HG03060 (cell line): ENCODE measurements around the gene GATM.
"Not testable (repeated sequence)": the region's sequence is repeated elsewhere in the genome, so short reads cannot be mapped to it uniquely, and the experiment has no call there.

Experiments
- ATAC-seq: cut with Tn5 transposase; IDR thresholded peaks from one replicate; pipeline ENCODE4 v1.9.1; 2021; ENCODE audit warnings: low read depth, moderate number of reproducible peaks; ENCODE audit not compliant: unreplicated experiment

Gene GATM

GRCh38 chr15:45355860-45356259 lies 22.5 kb downstream of the GATM start:
- ATAC-seq: no peak

- no peak for ATAC-seq
Measured at GRCh38 chr15:45354711-45355110, 23.6 kb downstream of the GATM start.

- ATAC-seq: no peak
Measured at GRCh38 chr15:45351227-45351626, 27.1 kb downstream of the GATM start.

GRCh38 chr15:45349623-45350022 lies 28.7 kb downstream of the GATM start:
- no peak for ATAC-seq

- ATAC-seq: no peak
Measured at GRCh38 chr15:45347989-45348388, 30.4 kb downstream of the GATM start.

GRCh38 chr15:45347033-45347432 lies 31.3 kb downstream of the GATM start:
- ATAC-seq: no peak

- ATAC-seq: no peak
Measured at GRCh38 chr15:45346381-45346780, 32.0 kb downstream of the GATM start.

- ATAC-seq: no peak
Measured at GRCh38 chr15:45343258-45343860, 35.0 kb downstream of the GATM start.

- ATAC-seq: no peak
Measured at GRCh38 chr15:45341790-45342189, 36.6 kb downstream of the GATM start.

GRCh38 chr15:45340429-45340828 lies 37.9 kb downstream of the GATM start:
- ATAC-seq: no peak

GRCh38 chr15:45338417-45338816 lies 39.9 kb downstream of the GATM start:
- no peak for ATAC-seq

- ATAC-seq: no peak
Measured at GRCh38 chr15:45337224-45337623, 41.1 kb downstream of the GATM start.

GRCh38 chr15:45333550-45333949 lies 44.8 kb downstream of the GATM start:
- ATAC-seq: no peak

- no peak for ATAC-seq
Measured at GRCh38 chr15:45332694-45333093, 45.6 kb downstream of the GATM start.

- no peak for ATAC-seq
Measured at GRCh38 chr15:45331972-45332371, 46.4 kb downstream of the GATM start.

- ATAC-seq: no peak
Measured at GRCh38 chr15:45328663-45329062, 49.7 kb downstream of the GATM start.

GRCh38 chr15:45326741-45327140 lies 51.6 kb downstream of the GATM start:
- ATAC-seq: no peak

GRCh38 chr15:45326280-45326679 lies 52.1 kb downstream of the GATM start:
- ATAC-seq: no peak

GRCh38 chr15:45320581-45321205 lies 57.7 kb downstream of the GATM start:
- no peak for ATAC-seq

- no peak for ATAC-seq
Measured at GRCh38 chr15:45319472-45320214, 58.7 kb downstream of the GATM start.

- no peak for ATAC-seq
Measured at GRCh38 chr15:45314960-45315359, 63.4 kb downstream of the GATM start.

- ATAC-seq: not testable (repeated sequence)
Measured at GRCh38 chr15:45314117-45314516, 64.2 kb downstream of the GATM start.
